GM19467 (cell line): Measurements from ENCODE around the gene TRERF1.
"Not testable (repeated sequence)": the region's sequence is repeated elsewhere in the genome, so short reads cannot be mapped to it uniquely, and the experiment has no call there.

Experiments used
- ATAC-seq: cut with Tn5 transposase; IDR thresholded peaks from one replicate; pipeline ENCODE4 v1.9.1; 2021; ENCODE audit warnings: mild to moderate bottlenecking, moderate library complexity; ENCODE audit not compliant: unreplicated experiment

Gene TRERF1

DNA sequence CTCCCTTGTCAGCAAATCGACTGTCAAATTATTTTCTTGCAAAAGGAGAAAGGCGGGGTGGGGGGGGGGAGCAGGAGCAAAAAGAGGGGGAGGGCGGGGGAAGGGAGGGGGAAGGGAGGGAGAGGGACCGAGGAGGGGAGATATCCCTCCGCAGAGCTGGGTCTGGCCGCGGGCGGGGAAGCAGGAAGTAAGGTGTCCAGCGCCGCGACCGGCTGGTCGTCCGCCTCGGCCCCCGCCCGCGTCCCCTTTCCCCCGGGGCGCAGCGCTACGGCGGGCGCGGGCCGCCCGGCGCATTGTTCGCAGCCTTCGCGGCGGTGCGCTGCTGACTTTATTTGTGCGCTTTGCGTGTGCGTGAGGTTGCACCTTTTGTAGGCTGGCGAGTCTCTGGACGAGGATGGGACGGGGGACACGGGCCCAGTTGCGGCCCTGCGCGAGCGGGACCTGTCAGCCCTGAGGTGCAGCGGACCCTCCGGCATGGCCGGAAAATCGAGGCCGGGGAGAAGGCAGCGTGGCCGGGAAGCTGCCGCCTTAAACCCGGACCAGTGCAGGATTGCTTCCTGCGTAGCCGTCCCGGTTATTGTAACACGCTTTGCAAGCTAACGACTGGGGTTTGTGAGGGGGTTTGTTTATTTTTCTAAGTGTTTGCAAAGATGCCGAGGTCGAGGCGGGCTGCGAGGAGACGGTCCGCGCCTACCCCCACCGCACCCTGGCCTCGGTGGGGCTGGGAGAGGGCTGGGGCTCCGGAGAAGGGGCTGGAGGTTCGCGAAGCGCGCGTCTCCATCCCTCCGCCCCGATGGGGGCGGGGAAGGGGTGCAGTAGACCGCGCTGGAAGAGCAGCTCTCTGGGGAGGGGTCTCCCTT is 675 bp upstream of the TRERF1 start:
- peak; percentile 27 for ATAC-seq

GRCh38 chr6:42450477-42451332 is 1.0 kb downstream of the TRERF1 start:
- ATAC-seq: no peak

DNA sequence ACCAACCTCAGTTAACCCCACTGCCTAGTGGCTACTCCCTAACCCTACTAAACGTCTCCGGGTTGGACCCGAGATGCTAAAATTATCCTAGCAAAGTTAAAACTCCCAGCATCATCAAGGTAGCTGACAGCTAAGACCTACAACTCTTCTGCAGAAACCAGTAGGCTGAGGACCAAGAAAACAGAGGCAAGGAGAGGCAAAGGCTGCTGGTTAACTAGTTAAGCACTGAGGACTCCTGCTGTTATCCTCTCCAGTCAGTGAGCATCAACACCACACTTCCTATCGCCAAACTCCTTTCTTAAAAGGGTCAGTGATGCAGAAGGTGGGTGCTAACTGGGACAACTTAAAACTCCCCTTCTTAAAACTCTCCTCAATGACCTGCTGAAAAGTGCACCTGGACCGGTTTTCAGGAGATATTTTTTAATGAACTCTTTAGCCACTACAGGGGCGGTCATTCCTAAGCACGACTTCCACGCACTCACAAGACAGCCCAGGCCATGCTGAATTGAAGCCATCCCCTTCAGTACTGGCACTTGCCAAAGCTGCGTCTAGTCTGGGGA is 1.7 kb downstream of the TRERF1 start:
- no peak for ATAC-seq

- ATAC-seq: no peak
These were observed 2.6 kb downstream of the TRERF1 start for GRCh38 chr6:42448927-42449659.

- no peak for ATAC-seq
These were observed 3.3 kb downstream of the TRERF1 start for GRCh38 chr6:42448391-42448790.

DNA sequence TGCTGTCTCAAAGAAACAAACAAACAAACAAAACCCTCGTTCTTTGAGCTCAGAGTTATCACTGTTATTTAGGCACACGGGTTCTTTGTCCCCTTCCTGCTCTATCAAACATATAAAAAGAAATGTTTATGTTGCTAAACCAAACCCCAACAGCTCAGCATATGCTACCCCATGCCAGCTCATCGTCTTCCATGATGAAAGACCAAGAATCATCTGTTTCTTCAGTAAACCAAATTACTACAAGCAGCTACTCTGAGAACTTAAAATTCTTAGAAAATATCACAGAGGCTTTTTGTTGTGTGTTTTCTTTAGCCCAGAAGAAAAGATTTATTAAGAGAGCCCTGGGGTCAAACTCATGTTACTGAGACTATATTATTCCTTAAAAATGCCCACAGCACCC is 4.7 kb downstream of the TRERF1 start:
- no peak for ATAC-seq

- no peak for ATAC-seq
These were observed 5.4 kb downstream of the TRERF1 start for GRCh38 chr6:42446370-42446769.

- ATAC-seq: not testable (repeated sequence)
These were observed 5.8 kb downstream of the TRERF1 start for GRCh38 chr6:42445955-42446354.

- ATAC-seq: no peak
These were observed 8.2 kb downstream of the TRERF1 start for GRCh38 chr6:42443312-42444060.

- no peak for ATAC-seq
These were observed 10.0 kb downstream of the TRERF1 start for GRCh38 chr6:42441697-42442081.

DNA sequence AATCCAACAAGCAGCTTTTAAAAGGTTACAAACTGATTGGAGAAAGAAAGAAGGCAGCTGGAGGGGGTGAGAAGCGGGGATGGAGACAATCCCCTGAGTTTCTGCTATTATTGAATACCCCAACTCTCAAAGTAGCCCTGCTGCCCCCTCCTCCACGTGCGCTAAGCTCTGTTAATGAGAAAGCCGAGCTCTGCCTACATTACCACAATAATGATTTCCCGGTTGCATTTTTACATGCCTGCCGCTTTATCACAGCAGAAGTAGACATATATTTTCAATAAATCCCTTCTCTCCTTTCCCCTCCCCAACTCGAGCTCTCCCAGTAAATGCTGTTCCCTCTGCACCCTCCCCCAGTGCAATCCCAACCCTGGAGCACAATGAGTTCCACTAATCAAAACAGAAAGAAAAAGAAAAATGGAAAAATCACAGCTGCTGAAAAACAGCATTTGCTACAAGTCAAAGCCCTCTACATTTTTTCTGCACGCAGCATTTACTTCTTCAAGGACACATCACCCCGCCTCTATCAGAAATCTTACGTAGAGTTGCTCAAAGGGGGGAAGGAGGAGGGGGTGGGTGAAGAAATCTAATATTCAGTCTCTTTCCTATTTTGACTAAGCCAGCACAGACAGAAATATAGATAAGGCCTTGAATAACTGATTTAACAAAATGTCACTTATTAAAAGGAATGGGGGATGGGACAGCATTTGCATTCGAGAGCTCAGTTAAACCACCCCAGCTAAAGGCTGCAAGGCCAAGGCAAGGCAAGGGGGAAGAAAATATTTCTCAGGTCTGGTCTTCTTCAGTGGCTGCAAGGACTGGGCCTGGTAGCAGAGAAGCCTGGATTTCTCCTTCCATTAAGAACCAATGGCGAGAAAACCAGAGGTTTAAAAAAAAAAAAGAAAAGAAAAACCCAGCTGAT is 10.7 kb downstream of the TRERF1 start:
- no peak for ATAC-seq

DNA sequence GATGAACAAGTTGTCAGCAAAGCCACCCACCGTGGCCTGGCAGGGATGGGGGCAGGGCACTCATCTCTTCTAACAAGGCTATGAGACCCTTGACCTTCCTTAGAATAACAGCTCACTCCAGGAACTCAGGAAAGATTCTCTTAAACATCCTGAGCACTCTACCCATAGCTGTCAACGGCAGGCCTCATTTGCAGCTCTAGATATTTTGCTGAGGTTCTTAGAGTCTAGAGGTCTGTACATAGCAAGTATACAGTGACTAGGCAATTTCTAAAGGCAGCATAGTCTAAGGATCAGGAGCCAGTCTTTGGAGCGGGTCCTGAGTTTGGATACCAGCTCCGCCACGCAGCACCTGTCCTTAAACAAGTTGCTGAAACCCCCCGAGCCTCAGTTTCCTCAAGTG is 11.7 kb downstream of the TRERF1 start:
- ATAC-seq: no peak

GRCh38 chr6:42436825-42437224 is 14.9 kb downstream of the TRERF1 start:
- ATAC-seq: no peak

DNA sequence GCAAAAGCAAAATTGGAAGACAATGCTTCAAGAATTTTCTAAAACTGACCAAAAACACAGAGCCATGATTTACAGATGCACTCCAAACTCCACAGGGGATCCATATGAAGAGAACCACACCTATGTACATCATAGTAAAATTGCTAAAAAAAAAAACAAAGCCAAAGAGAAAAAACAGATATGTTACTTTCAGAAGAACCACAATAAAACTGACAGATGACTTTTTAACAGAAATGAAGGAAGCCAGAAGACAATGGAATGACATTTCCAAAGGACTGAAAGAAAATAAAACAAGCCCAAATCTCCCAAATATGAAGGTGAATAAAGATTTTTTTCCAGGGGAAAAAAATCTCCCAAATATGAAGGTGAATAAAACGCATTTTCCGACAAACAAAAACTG is 17.5 kb downstream of the TRERF1 start:
- no peak for ATAC-seq

- no peak for ATAC-seq
These were observed 18.3 kb downstream of the TRERF1 start for GRCh38 chr6:42433409-42433808.

GRCh38 chr6:42431877-42432276 is 19.8 kb downstream of the TRERF1 start:
- ATAC-seq: no peak

DNA sequence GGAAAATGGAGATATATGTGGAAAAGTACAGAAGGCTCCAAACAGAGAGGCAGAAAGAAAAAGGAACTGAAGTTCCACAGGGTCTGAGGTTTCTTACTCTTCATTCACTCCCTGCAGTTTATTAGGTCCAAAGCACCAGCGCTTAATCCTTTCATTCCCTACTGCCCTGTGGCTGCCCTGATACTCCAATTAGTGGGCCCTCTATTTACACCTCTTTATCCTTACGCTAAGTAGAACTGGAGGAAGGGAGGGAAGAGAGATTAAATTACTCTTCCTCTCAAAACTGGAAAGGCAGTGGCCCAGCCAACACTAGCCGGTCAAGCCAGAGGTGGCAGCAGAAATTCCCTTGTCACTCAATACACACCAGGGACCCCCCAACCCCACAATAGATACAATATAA is 20.4 kb downstream of the TRERF1 start:
- no peak for ATAC-seq

GRCh38 chr6:42429836-42430235 is 21.9 kb downstream of the TRERF1 start:
- ATAC-seq: no peak

- ATAC-seq: no peak
These were observed 22.6 kb downstream of the TRERF1 start for GRCh38 chr6:42429042-42429585.
